NCI-H187 treated with DMSO at 0.1 percent for 48 hours (cell line): Measurements from ENCODE around the gene GUCA2A.

Experiments
- DNase-seq: peaks from one replicate; lab custom pipeline; 2025; lab: John Stamatoyannopoulos, UW

The GUCA2A gene

DNA sequence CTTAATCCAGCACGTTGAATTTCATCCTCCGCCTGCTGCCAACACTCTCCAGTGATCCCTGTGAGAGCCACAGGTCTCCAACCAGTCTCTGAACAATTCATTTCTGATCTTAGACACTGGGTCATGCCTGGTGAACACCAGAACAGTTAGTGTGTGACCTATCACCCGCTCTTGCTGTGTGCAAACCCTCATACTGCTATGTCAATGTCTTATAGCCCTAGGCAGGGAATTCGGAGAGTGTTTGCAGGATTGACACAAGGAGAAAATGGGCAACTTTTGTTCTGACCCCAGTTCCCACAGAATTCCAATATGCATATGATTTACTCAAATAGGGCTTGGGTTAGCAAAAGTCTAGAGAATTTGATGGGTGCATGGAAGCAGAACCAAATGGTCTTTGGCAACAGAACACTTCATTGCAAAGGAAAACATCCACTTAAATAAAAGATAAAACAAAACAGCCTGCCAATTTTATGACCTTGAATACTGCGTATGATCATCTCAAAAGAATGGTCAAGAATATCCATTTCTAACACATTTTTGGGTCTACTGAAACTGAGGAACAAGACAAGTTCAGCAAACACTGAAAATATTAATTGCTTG, 34.4 kb downstream of the GUCA2A start:
- no peak for DNase-seq

GRCh38 chr1:42128964-42129363, 35.6 kb downstream of the GUCA2A start:
- DNase-seq = no peak

- no peak for DNase-seq
These were observed 36.0 kb downstream of the GUCA2A start for GRCh38 chr1:42128499-42128898.

- no peak for DNase-seq
These were observed 36.8 kb downstream of the GUCA2A start for GRCh38 chr1:42127767-42128166.

DNA sequence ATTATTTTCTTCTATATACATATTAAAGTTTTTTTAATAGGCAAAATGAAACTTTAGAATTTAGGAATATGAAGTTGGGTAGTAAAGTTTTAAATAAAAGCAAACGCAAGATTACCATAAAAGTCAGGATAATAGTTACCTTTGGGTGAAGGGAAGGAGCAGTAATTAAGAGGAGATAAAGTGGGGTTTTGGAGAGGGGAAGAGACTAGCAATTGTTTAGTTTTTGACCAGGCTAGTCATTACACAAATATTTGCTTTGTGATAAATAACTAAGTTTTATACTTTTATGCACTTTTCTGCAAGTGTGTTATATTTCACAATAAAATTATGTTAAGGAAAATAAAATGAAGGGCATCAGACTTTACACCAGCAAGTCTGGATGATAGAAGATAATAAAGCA, 39.0 kb downstream of the GUCA2A start:
- no peak for DNase-seq

DNA sequence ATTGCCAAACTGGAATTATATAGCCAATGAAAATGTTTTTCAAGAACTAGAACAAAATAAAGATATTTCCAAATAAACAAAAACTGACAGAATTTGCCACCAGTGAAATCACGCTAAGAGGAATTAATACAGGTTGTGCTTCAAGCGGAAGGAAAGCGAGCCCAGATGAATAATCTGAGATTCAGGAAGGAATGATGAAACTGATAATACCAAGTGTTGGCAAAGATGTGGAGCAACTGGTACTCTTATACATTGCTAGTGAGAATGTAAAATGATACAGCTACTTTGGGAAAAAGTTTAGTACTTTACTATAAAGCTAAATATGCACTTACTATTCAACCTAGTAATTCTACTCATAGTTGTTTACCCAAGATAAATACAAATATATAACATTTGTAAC, 42.1 kb downstream of the GUCA2A start:
- no peak for DNase-seq

DNA sequence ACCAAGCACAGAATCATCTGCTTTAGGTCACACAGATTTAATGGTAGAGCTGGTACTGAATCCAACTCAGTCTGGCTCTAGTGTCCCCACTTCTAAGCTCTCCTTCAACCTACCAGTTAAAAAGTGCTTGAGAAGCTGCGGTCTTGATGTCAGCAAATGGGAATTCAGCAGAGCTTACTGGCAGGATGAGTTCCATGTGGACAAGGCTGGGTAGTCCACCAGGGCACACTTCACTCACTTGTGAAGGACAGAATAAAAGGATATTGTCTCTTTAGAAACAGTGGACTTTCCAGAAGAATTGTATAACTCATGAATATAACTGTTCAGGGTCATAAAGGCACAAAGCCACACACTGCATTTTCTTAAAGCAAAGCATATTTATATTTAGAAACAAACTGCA, 46.4 kb downstream of the GUCA2A start:
- DNase-seq = no peak

DNA sequence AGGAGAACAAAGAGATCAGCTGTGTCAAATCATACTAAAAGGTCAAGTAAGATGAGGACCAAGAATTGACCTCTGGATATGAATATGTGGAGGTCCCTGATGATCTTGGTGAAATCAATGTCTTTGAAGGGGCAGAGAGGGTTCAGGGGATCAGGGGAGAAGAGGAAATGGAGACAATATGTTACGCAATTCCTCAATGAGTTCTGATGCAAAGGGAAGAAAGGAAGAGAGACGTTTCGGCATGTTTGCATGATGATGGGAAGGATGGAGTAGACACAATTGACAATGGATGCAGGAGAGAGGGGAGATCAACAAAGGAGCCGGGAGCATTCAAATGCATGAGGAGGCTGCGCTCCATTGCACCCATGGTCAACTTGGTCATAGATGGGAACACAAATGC, 47.3 kb downstream of the GUCA2A start:
- DNase-seq = no peak

- no peak for DNase-seq
These were observed 50.3 kb downstream of the GUCA2A start for GRCh38 chr1:42114229-42114628.
